Stimulated activated naive CD8-positive, alpha-beta T cell treated with anti-CD3 and anti-CD28 coated beads, Interleukin-15, Interleukin-2, amounts not matched to agents 100 ng/mL and 50 ng/mL, for 24 hours (primary cell): ENCODE results near the gene COL21A1.

Source experiments
- H3K27ac Mint-ChIP-seq: one replicate; pipeline ENCODE4 v1.8.0; 2021; ENCODE audit warnings: mild to moderate bottlenecking, mixed read lengths
- H3K27me3 Mint-ChIP-seq: one replicate; pipeline ENCODE4 v1.8.0; 2021; ENCODE audit warnings: mixed read lengths
- H3K36me3 Mint-ChIP-seq: one replicate; pipeline ENCODE4 v1.8.0; 2021; ENCODE audit warnings: low read depth, mixed read lengths
- H3K4me1 Mint-ChIP-seq: one replicate; pipeline ENCODE4 v1.8.0; 2021; ENCODE audit warnings: low read depth, mixed read lengths
- H3K4me3 Mint-ChIP-seq: one replicate; pipeline ENCODE4 v1.8.0; 2021; ENCODE audit warnings: mild to moderate bottlenecking, mixed read lengths
- H3K9me3 Mint-ChIP-seq: one replicate; pipeline ENCODE4 v1.8.0; 2021; ENCODE audit warnings: mixed read lengths

Gene COL21A1

GRCh38 chr6:56043076-56043475 lies 204.3 kb downstream of the COL21A1 start:
- Mint-ChIP-seq H3K27ac (no peak overlapping the region), H3K27me3 (no peaks in the 10 kb centered on the region), H3K4me1 (no peaks in the 10 kb centered on the region), H3K36me3 (no peaks in the 10 kb centered on the region), H3K9me3 (peaks cover 8% of the 10 kb centered on the region), H3K4me3 (no peak overlapping the region)

- H3K9me3 Mint-ChIP-seq: peaks cover 11% of the 10 kb centered on the region
- H3K27ac Mint-ChIP-seq: no peak overlapping the region
These were observed 205.8 kb downstream of the COL21A1 start for GRCh38 chr6:56041591-56041990.

GRCh38 chr6:56040889-56041301 lies 206.5 kb downstream of the COL21A1 start:
- Mint-ChIP-seq H3K4me3 (no peak overlapping the region), H3K27me3 (no peaks in the 10 kb centered on the region), H3K27ac (no peak overlapping the region), H3K9me3 (peaks cover 12% of the 10 kb centered on the region), H3K36me3 (no peaks in the 10 kb centered on the region), H3K4me1 (no peaks in the 10 kb centered on the region)

More at GRCh38 chr6:56041591-56041990, 205.8 kb downstream of the COL21A1 start:
- no peaks in the 10 kb centered on the region for H3K27me3 Mint-ChIP-seq
- H3K4me3 Mint-ChIP-seq: no peak overlapping the region
- H3K36me3 Mint-ChIP-seq: no peaks in the 10 kb centered on the region
- H3K4me1 Mint-ChIP-seq: no peaks in the 10 kb centered on the region

GRCh38 chr6:56040223-56040622 lies 207.2 kb downstream of the COL21A1 start:
- peaks cover 16% of the 10 kb centered on the region for H3K9me3 Mint-ChIP-seq
- H3K27me3 Mint-ChIP-seq: no peaks in the 10 kb centered on the region
- H3K36me3 Mint-ChIP-seq: no peaks in the 10 kb centered on the region
- no peak overlapping the region for H3K27ac Mint-ChIP-seq
- no peaks in the 10 kb centered on the region for H3K4me1 Mint-ChIP-seq
- no peak overlapping the region for H3K4me3 Mint-ChIP-seq

GRCh38 chr6:56038764-56039163 lies 208.6 kb downstream of the COL21A1 start:
- no peak overlapping the region for H3K4me3 Mint-ChIP-seq
- H3K36me3 Mint-ChIP-seq: no peaks in the 10 kb centered on the region
- no peak overlapping the region for H3K27ac Mint-ChIP-seq
- no peaks in the 10 kb centered on the region for H3K27me3 Mint-ChIP-seq
- no peaks in the 10 kb centered on the region for H3K4me1 Mint-ChIP-seq
- peaks cover 16% of the 10 kb centered on the region for H3K9me3 Mint-ChIP-seq

- Mint-ChIP-seq H3K4me1 (no peaks in the 10 kb centered on the region), H3K36me3 (no peaks in the 10 kb centered on the region), H3K4me3 (no peak overlapping the region), H3K27me3 (no peaks in the 10 kb centered on the region), H3K9me3 (peaks cover 16% of the 10 kb centered on the region), H3K27ac (no peak overlapping the region)
These were observed 209.8 kb downstream of the COL21A1 start for GRCh38 chr6:56037601-56038000.

- H3K4me1 Mint-ChIP-seq: no peaks in the 10 kb centered on the region
- H3K9me3 Mint-ChIP-seq: peaks cover 16% of the 10 kb centered on the region
- no peaks in the 10 kb centered on the region for H3K36me3 Mint-ChIP-seq
- H3K27ac Mint-ChIP-seq: no peak overlapping the region
- no peak overlapping the region for H3K4me3 Mint-ChIP-seq
- no peaks in the 10 kb centered on the region for H3K27me3 Mint-ChIP-seq
These were observed 210.3 kb downstream of the COL21A1 start for GRCh38 chr6:56036916-56037600.

- Mint-ChIP-seq H3K4me3 (no peak overlapping the region), H3K9me3 (peaks cover 11% of the 10 kb centered on the region), H3K36me3 (no peaks in the 10 kb centered on the region), H3K27ac (no peak overlapping the region), H3K27me3 (no peaks in the 10 kb centered on the region), H3K4me1 (no peaks in the 10 kb centered on the region)
These were observed 214.0 kb downstream of the COL21A1 start for GRCh38 chr6:56033401-56033800.

- H3K4me3 Mint-ChIP-seq: no peak overlapping the region
- no peak overlapping the region for H3K27ac Mint-ChIP-seq
- peaks cover 5% of the 10 kb centered on the region for H3K9me3 Mint-ChIP-seq
- H3K27me3 Mint-ChIP-seq: no peaks in the 10 kb centered on the region
- no peaks in the 10 kb centered on the region for H3K4me1 Mint-ChIP-seq
- no peaks in the 10 kb centered on the region for H3K36me3 Mint-ChIP-seq
These were observed 214.6 kb downstream of the COL21A1 start for GRCh38 chr6:56032715-56033260.

GRCh38 chr6:56027865-56028264 lies 219.5 kb downstream of the COL21A1 start:
- no peaks in the 10 kb centered on the region for H3K27me3 Mint-ChIP-seq
- no peak overlapping the region for H3K4me3 Mint-ChIP-seq
- H3K27ac Mint-ChIP-seq: no peak overlapping the region
- H3K9me3 Mint-ChIP-seq: peaks cover 10% of the 10 kb centered on the region
- no peaks in the 10 kb centered on the region for H3K4me1 Mint-ChIP-seq
- no peaks in the 10 kb centered on the region for H3K36me3 Mint-ChIP-seq

- H3K27me3 Mint-ChIP-seq: no peaks in the 10 kb centered on the region
These were observed 220.8 kb downstream of the COL21A1 start for GRCh38 chr6:56026455-56027180.

GRCh38 chr6:56025795-56026194 lies 221.6 kb downstream of the COL21A1 start:
- Mint-ChIP-seq H3K36me3 (no peaks in the 10 kb centered on the region), H3K27ac (no peak overlapping the region), H3K9me3 (peaks cover 14% of the 10 kb centered on the region), H3K4me3 (no peak overlapping the region), H3K4me1 (no peaks in the 10 kb centered on the region), H3K27me3 (no peaks in the 10 kb centered on the region)

More at GRCh38 chr6:56026455-56027180, 220.8 kb downstream of the COL21A1 start:
- Mint-ChIP-seq H3K4me3 (no peak overlapping the region), H3K27ac (no peak overlapping the region), H3K9me3 (peaks cover 14% of the 10 kb centered on the region), H3K36me3 (no peaks in the 10 kb centered on the region), H3K4me1 (no peaks in the 10 kb centered on the region)

- Mint-ChIP-seq H3K4me1 (no peaks in the 10 kb centered on the region), H3K9me3 (peaks cover 14% of the 10 kb centered on the region), H3K4me3 (no peak overlapping the region)
These were observed 222.4 kb downstream of the COL21A1 start for GRCh38 chr6:56024931-56025330.

GRCh38 chr6:56023829-56024228 lies 223.6 kb downstream of the COL21A1 start:
- H3K9me3 Mint-ChIP-seq: peaks cover 14% of the 10 kb centered on the region
- H3K4me1 Mint-ChIP-seq: no peaks in the 10 kb centered on the region
- no peak overlapping the region for H3K27ac Mint-ChIP-seq
- H3K4me3 Mint-ChIP-seq: no peak overlapping the region
- no peaks in the 10 kb centered on the region for H3K36me3 Mint-ChIP-seq
- no peaks in the 10 kb centered on the region for H3K27me3 Mint-ChIP-seq

More at GRCh38 chr6:56024931-56025330, 222.4 kb downstream of the COL21A1 start:
- no peaks in the 10 kb centered on the region for H3K27me3 Mint-ChIP-seq
- H3K27ac Mint-ChIP-seq: no peak overlapping the region
- H3K36me3 Mint-ChIP-seq: no peaks in the 10 kb centered on the region

GRCh38 chr6:56022678-56023077 lies 224.7 kb downstream of the COL21A1 start:
- no peaks in the 10 kb centered on the region for H3K4me1 Mint-ChIP-seq
- H3K27ac Mint-ChIP-seq: no peak overlapping the region
- no peaks in the 10 kb centered on the region for H3K27me3 Mint-ChIP-seq
- no peaks in the 10 kb centered on the region for H3K36me3 Mint-ChIP-seq
- peaks cover 14% of the 10 kb centered on the region for H3K9me3 Mint-ChIP-seq
- no peak overlapping the region for H3K4me3 Mint-ChIP-seq
